A673 (cell line): ENCODE measurements around the gene VAV3. TPM values are rescaled to one million over a fixed set of nuclear protein-coding genes. Genes with fewer than 3 reads are reported as not detected.

Experiments used
- BruUV-seq: library from RNA; stranded (reverse); fragments of 400-500 nt; replicated peaks from 2 replicates; lab custom pipeline; 2021; lab: Mats Ljungman, UMichigan
- CTCF ChIA-PET: fragments of 300-600 bp; sonication (Branson Sonifier 250); formaldehyde crosslinking; loops from one replicate; lab custom pipeline; 2022; ENCODE audit warnings: antibody characterized with exemption; lab: Charles Lee
- POLR2A ChIA-PET: fragments of 300-600 bp; sonication (Branson Sonifier 250); formaldehyde crosslinking; loops from one replicate; lab custom pipeline; 2022; ENCODE audit warnings: antibody characterized with exemption; ENCODE audit not compliant: low non-redundant PET; lab: Charles Lee
- DNase-seq: peaks from one replicate; pipeline ENCODE4 v3.0.0-alpha.2; 2015; ENCODE audit warnings: low spot score
- H3K27ac ChIP-seq: fragments of 200-600 bp; sonication (generic); 2 replicates; pipeline ENCODE4 v1.5.1; 2016; ENCODE audit warnings: mixed run types, low read depth, mild to moderate bottlenecking, mixed read lengths, antibody characterized with exemption, low read length; ENCODE audit not compliant: poor library complexity, severe bottlenecking
- H3K27me3 ChIP-seq: fragments of 200-600 bp; sonication (generic); replicated peaks from 2 replicates; pipeline ENCODE4 v1.6.1; 2017; ENCODE audit warnings: mixed run types, low read depth, mild to moderate bottlenecking, mixed read lengths, antibody characterized with exemption, low read length; ENCODE audit not compliant: insufficient read depth, poor library complexity
- H3K36me3 ChIP-seq: fragments of 200-600 bp; sonication (generic); 2 replicates; pipeline ENCODE4 v1.6.1; 2016; ENCODE audit warnings: mixed run types, mild to moderate bottlenecking, mixed read lengths, antibody characterized with exemption, low read length; ENCODE audit not compliant: insufficient read depth, poor library complexity, severe bottlenecking
- H3K4me1 ChIP-seq: fragments of 200-600 bp; sonication (generic); 2 replicates; pipeline ENCODE4 v1.6.1; 2017; ENCODE audit warnings: mixed run types, mild to moderate bottlenecking, mixed read lengths, antibody characterized with exemption, low read length; ENCODE audit not compliant: insufficient read depth, poor library complexity, severe bottlenecking
- H3K4me3 ChIP-seq: fragments of 200-600 bp; sonication (generic); 2 replicates; pipeline ENCODE4 v1.5.1; 2016; ENCODE audit warnings: low read depth, mixed run types, mild to moderate bottlenecking, mixed read lengths, low read length; ENCODE audit not compliant: poor library complexity, severe bottlenecking
- H3K9me3 ChIP-seq: fragments of 200-600 bp; sonication (generic); 2 replicates; pipeline ENCODE4 v1.6.1; 2016; ENCODE audit warnings: mixed run types, low read depth, mild to moderate bottlenecking, mixed read lengths, antibody characterized with exemption, low read length; ENCODE audit not compliant: poor library complexity, severe bottlenecking
- CTCF ChIP-seq: fragments of 300-800, 200-600 bp; sonication (generic); conservative IDR thresholded peaks from 2 replicates; pipeline ENCODE4 v1.5.1; 2017; ENCODE audit warnings: low read depth, mild to moderate bottlenecking, antibody characterized with exemption, low read length, moderate library complexity, mixed read lengths
- EZH2 ChIP-seq: fragments of 200-600 bp; sonication (generic); IDR thresholded peaks from 2 replicates; pipeline ENCODE4 v1.6.1; 2017; ENCODE audit warnings: borderline replicate concordance, low read depth, mild to moderate bottlenecking, mixed read lengths, antibody characterized with exemption, low read length; ENCODE audit not compliant: poor library complexity, severe bottlenecking
- intact Hi-C: fragments of 100-400 bp; cut with micrococcal nuclease; formaldehyde crosslinking; loops from one replicate; pipeline ENCODE4 v1.10.0; 2022; ENCODE audit not compliant: unreplicated experiment
- total RNA-seq: library from RNA; stranded (reverse); gene quantifications from 2 replicates; pipeline ENCODE4 v1.2.3, GENCODE V29; 2021

Gene VAV3
- total RNA-seq, 1 experiment from 2014 or later: 0.30 TPM

DNA sequence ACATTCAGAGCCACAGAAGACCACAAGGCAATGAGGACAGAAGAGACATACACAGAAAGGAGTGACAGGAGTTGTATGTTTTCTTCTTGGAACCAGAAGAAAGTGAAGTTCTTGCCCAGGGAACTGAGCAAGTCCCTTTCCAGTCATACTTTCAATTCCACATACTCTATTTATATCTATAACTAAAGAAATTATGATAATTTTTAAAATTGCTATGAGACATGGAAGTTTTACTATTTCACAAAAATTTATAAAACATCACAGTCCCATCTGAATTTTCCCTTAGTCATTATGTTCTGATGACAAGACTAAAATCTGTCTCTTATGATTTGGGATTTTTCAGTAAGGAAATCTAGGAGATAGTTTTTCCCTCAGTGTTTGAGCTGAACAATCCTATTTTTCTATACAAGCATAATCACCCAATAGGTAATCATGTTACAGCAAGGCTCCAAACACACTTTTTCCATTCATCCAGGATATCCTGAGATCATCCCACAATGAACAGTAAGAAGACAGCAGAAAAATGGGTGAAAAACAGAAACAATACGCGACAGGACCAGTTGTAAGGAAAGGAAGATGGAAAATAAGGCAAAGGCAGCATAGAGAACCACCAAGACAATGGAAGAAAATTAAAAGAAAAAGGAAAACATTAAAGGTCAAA is 154.6 kb downstream of the VAV3 start:
- H3K27ac ChIP-seq: no peak overlapping the region
- peaks cover 75% of the 10 kb centered on the region for H3K27me3 ChIP-seq
- POLR2A ChIA-PET: no interaction called here
- no peaks in the 10 kb centered on the region for H3K9me3 ChIP-seq
- intact Hi-C loops: loop anchor here (10.0 kb wide), 1 partner anchor 154 kb away; the partner anchor contains the start of gene VAV3
- CTCF ChIA-PET: no interaction called here
- no TSS peak for BruUV-seq
- peaks cover 2% of the 10 kb centered on the region for H3K4me1 ChIP-seq
- TF ChIP-seq EZH2: no peak
- TF ChIP-seq CTCF: no peak
- DNase-seq: no peak
- no peak overlapping the region for H3K4me3 ChIP-seq
- H3K36me3 ChIP-seq: no peaks in the 10 kb centered on the region

GRCh38 chr1:107807855-107808254 is 157.1 kb downstream of the VAV3 start:
- Histone ChIP-seq H3K4me3 (no peak overlapping the region), H3K27ac (no peak overlapping the region), H3K36me3 (no peaks in the 10 kb centered on the region), H3K27me3 (peaks cover 82% of the 10 kb centered on the region), H3K4me1 (no peaks in the 10 kb centered on the region), H3K9me3 (no peaks in the 10 kb centered on the region)
- TF ChIP-seq CTCF: no peak
- no peak for TF ChIP-seq EZH2
- BruUV-seq: no TSS peak
- ChIA-PET POLR2A (no interaction called here), CTCF (no interaction called here)
- no peak for DNase-seq
- intact Hi-C loops: no loop called here

DNA sequence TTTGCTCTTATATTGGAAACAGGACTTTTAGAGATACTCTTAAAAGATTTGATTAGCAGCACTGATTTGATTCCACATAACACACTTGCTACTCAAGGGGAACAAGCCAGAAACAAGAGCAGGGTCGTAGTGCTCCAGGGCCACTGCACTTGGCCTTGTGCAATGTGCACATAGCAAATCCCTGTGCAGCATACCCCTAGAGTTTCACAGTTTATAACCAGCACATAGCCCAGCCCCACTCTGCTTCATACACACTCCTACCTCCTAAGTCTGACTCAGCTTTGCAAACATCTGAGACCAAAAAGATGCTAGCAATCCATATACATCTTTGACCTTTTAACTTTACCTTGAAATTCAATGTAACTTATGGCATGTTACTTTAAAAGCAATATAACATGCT is 157.6 kb downstream of the VAV3 start:
- no peak overlapping the region for H3K4me3 ChIP-seq
- H3K9me3 ChIP-seq: no peaks in the 10 kb centered on the region
- no peak for DNase-seq
- no peaks in the 10 kb centered on the region for H3K4me1 ChIP-seq
- BruUV-seq: no TSS peak
- ChIA-PET POLR2A (no interaction called here), CTCF (no interaction called here)
- H3K27me3 ChIP-seq: peaks cover 82% of the 10 kb centered on the region
- TF ChIP-seq CTCF (no peak), EZH2 (no peak)
- no peaks in the 10 kb centered on the region for H3K36me3 ChIP-seq
- intact Hi-C loops: no loop called here
- H3K27ac ChIP-seq: no peak overlapping the region
